GM21576 (cell line): Measurements from ENCODE around the gene FOXD3.

Source experiments
- ATAC-seq: cut with Tn5 transposase; IDR thresholded peaks from one replicate; pipeline ENCODE4 v1.9.1; 2021; ENCODE audit warnings: mild to moderate bottlenecking, moderate library complexity; ENCODE audit not compliant: unreplicated experiment

FOXD3 gene

DNA sequence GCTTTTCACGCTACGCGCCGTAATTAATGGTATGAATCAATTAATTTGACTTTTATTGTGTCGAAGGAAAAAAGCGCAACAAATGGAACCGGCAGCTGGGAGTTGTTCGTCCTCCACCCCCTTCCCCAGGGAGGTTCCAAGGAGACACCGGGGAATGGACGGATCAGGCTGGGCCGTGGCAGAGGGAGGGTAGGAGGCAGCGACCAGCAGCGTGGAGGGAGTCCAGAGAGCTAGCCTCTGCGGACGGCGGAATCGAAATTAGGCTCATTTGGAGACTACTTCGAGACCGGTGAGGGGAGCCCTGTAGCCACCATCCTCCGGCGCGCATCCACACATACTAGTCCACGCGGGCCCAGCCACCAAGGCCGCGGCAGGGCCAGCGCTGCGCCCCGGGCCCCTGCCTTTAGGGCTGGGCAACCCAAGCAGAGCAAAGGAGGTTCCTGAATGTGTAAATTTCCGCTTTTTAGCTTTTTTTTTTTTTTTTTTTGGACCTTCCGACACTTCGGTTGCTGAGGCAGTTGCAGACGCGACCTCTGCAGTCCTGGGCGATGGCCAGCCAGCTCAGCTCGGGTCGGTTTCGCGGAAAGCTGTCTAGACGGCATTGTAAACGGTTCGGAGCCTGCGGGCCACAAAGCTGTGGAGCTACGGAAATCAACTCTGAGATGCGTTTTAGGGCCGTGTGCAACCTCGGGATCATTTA is 2.2 kb upstream of the FOXD3 start:
- ATAC-seq: no peak

DNA sequence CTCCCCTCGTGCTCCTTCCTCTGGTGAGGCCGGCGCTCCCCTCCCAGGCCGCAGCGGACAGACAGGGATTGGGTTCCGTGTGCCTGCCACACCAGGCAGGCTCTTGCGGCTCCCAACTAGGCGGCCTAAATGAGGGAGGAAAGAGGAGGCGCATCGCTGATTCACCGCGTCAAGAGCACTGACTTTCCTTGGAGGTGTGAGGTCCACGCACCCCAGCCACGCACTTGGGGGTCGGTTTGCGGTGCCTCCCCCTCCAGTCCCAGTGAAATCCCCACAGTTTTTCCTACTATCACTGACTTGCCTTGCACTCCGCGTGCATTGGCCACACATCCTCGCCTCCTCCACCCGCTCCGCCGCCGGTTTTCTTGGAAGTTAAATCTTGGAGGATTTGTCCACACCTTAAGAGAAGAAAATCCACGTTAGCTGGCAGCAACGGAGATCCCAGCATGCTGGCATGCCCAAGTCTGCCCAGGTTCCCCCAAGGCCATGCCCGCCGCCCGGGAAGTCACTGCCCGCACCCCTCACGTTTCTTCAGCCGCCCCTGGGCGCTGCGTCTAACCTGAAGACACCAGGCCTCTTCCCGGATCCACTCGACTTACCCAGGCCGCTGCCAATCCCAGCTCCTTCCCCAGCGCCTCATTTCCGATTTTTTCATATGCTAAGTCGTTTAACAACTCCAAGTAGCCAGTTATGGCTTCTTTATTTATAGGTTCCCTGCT is 1.1 kb upstream of the FOXD3 start:
- ATAC-seq: no peak

DNA sequence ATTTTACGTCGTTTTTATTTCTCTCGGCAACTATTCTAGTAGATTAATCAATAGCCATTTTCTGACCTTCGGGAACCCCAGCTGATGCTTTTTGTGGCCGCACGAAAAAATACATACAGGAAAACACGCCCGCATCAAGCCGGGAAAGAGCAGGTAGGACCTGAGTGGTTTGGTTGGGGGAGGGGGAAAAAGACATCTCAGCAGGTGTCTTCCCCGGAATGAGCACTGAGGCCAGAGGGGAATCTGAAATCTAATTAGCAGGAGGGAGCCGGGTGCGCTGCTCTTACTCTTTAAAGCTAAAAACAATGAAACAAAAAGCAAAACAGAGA is 618 bp upstream of the FOXD3 start:
- ATAC-seq: no peak

DNA sequence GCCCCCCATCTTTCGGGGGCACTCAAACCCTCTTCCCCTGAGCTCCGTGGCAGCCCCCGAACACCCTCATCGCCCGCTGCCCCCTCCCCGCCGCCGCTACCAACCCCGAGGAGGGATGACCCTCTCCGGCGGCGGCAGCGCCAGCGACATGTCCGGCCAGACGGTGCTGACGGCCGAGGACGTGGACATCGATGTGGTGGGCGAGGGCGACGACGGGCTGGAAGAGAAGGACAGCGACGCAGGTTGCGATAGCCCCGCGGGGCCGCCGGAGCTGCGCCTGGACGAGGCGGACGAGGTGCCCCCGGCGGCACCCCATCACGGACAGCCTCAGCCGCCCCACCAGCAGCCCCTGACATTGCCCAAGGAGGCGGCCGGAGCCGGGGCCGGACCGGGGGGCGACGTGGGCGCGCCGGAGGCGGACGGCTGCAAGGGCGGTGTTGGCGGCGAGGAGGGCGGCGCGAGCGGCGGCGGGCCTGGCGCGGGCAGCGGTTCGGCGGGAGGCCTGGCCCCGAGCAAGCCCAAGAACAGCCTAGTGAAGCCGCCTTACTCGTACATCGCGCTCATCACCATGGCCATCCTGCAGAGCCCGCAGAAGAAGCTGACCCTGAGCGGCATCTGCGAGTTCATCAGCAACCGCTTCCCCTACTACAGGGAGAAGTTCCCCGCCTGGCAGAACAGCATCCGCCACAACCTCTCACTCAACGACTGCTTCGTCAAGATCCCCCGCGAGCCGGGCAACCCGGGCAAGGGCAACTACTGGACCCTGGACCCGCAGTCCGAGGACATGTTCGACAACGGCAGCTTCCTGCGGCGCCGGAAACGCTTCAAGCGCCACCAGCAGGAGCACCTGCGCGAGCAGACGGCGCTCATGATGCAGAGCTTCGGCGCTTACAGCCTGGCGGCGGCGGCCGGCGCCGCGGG is 837 bp downstream of the FOXD3 start:
- no peak for ATAC-seq

DNA sequence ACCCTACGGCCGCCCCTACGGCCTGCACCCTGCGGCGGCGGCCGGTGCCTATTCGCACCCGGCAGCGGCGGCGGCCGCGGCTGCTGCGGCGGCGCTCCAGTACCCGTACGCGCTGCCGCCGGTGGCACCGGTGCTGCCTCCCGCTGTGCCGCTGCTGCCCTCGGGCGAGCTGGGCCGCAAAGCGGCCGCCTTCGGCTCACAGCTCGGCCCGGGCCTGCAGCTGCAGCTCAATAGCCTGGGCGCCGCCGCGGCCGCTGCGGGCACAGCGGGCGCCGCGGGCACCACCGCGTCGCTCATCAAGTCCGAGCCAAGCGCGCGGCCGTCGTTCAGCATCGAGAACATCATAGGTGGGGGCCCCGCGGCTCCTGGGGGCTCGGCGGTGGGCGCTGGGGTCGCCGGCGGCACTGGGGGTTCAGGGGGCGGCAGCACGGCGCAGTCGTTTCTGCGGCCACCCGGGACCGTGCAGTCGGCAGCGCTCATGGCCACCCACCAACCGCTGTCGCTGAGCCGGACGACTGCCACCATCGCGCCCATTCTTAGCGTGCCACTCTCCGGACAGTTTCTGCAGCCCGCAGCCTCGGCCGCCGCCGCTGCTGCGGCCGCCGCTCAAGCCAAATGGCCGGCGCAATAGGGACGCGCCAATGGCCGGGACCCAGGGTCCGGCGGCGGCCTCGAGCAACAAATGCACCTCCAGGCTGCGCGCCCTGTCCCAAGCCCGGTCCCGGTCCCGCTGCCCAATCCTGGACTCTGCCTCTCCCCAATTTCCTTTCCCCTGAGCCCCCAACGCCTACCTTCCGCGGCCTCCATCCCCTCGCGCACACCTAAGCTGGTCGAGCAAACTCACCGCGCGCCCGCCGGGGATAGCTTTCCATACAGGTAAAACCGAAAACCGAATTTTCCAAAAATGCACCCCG is 1.8 kb downstream of the FOXD3 start:
- ATAC-seq: no peak

DNA sequence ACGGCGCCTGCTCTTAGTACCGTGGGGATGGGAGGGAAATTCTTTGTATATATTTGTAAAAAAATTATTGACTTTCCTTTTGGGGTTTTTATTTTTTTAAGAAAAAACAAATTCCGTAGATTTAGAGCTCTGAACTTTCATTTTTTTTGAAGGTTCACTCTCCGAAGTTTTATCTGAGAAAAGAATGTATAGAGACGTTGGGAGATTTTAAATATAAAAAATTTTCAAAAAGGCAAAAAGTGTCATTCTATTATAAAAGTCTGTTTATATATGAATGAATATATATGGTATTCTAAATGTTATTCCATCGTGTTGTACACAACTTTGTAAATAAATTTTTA is 2.4 kb downstream of the FOXD3 start:
- no peak for ATAC-seq

DNA sequence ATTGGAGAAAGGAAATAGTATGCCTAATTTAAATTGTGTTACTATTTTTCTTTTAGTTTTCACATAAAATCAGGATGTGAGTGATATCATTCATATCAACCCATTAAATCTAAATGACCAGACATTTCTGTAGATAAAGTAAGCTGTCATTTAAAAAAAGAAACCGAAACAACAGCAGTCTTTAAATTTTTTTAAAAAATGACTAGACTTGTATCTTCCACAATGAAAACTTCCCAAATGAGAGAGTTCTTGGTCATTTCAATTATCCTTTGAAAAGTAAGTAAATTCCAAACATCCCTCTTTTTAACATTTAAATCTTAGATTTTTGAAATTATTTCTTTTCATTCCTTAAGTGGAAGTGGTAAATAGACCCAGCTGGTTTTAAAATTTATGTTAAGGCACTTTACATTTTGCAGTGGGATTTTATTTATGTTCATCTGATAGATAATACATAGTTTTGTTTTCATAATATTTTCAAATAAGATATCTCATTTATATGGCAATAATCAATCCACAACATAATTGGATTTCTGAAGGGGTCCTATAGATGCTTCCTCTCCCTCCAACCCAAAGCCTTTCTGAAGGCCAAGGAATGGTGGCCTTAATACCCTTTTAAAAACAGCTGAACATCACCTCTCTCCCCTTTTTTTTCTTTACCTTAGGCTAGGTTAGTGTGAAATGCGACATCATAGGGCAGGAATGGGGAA is 3.1 kb downstream of the FOXD3 start:
- ATAC-seq: no peak

DNA sequence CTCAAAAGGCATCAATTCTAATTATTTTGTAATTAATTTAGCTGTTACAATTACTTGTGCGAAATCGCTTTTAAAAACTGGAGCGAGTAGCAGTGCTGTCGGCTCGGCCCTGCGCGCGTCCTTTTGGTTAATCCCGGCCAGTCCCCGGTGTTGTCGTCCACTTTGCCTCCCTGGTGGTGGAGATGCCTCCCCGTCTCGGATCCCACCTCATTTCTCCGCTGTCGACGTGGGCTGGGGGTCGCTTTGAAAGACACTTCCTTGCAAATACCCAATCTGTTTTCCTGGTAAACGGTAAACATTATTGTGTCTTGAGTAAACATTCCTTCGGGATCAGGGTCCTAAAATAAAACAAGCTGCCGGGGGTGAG is 3.7 kb downstream of the FOXD3 start:
- ATAC-seq: no peak

DNA sequence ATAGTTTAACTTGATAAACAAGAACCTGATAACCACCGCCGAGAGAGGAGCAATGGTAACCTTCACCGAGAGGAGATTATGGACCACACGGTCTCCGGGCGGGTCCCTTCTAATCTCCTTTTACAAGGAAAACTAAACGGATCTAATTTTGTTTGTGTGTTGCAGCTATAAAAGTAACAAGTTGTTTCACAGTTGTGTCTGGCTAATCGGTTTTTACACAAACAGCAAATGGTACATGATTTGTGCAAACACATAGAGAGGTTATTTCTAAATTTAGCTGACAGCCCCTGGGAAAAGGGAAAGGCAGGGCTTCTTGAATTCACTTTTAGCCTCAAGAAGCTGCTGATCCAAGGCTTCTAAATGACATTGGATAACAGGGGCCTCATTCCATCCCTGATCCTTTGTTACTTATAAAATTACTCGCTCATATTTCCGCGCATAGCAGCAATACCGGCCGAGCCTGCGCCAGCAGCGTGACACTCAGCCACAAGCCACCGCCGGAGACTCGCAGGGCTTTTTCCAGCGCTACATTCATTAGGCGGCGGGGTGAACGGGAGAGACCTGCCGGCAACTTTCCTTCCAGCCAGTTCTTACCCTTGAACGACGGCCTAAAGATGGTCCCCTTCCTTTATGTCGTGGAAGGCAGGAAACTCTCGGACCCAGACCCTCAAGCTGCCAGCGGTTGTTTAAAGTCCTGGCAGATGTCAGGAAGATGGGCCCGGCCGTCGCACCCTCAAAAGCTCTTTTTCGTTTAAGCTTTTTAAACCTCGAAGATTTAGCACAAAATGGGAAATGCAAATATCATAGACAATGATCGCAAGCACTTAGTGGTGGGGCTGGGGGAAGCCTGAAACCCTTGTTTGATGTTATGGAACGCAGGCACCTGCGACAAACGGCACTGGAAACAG is 4.4 kb downstream of the FOXD3 start:
- ATAC-seq: no peak

DNA sequence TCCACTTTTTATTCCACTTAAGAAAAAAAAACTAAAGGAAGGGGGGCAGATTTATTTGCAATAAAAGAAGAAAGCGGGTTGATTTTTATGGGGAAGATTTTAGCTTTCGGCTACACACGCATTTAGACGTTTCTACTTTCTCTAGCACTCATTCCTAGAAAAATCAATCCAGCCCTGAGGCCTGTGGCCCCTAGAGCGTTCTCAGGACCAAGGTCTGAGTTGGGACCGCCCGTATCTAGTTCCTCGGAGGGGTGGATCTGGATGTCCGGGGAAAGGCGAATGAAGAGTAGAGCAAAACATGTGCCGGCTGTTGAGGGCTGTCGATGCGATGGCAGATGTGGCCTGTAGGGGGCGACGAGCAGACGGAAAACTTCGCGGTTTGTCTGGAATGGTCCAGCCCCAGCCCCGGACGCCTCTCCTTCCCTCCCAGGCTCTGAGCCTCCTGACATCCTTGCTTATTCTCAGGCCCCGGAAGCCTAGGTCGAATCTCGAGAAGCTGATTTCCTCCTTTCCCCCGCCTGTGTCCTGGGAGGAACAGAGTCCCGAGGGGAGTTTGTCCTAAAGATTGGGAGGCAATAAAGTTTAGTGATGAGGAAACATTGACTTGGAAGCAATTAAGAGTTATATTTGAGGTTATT is 5.2 kb downstream of the FOXD3 start:
- no peak for ATAC-seq

DNA sequence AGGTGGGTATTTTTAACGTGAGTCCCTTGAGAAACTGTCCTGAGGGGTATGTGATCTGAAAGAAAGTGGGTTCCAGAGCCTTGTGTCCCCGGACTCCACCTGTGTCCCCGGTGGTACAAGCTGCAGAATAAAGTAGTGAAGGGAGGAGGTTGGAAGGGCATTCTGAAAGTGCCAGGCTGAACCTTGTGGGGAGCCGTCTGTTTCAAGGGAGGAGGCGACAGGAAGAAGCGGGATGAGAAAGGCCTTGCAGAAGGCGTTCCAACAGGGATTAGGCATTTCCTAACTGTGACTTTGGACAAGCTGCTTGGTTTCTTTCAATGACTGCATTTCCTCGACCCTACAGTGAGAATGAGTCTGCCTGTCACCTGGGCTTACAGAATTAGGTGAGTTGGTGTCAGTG is 5.8 kb downstream of the FOXD3 start:
- no peak for ATAC-seq

DNA sequence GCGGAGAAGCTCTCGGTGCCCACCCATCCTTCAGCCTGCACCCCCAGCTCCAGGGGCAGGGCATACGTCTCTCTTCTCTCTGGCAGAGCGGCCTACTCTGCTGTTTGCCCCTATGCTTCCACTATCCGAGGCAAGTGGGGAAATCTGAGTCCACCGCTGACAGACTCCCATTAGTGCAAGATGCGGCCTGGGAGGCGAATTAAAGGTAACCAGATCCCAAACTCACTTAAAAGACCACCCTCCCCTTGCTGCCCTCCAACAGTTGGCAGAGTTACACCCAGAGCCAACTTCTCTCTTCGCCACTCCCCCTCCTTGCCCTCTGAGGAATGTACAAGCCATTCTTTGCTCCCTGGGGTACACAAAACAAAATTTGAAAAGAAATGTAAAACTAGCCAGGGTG is 6.4 kb downstream of the FOXD3 start:
- ATAC-seq: no peak

DNA sequence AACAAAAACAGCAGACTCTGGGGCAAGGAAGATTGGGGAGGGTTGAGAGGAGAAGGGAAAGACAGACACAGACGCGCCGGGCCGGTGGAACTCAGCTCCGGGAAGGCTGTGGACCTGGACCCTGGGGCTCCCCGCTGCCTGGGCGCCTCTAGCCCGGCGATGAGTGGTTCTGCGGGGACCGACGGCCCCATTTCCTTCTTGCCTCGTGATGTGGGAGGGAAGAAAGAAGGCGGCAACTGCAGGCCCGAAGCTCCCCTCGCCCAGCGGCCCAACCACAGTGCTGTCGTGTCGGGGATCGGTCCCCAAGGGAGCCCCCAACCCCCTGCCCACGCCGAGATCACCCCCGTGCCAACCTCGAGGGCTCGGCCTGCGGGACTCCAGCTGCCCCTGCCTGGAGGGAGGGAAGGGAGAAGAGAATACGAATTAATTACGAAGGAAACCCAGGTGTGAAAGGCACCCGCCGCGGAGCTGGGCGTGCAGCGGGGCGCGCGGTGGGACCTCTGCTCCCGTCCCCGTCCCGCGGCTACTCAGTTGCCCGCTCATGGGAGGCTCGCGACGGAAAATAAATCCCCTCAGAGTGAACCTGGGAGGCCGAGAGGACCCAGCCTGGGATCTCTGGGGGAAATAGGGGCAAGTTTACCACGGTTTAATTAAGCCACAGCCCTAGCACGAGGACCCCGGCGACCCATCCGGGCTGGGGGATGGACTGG is 7.4 kb downstream of the FOXD3 start:
- no peak for ATAC-seq

DNA sequence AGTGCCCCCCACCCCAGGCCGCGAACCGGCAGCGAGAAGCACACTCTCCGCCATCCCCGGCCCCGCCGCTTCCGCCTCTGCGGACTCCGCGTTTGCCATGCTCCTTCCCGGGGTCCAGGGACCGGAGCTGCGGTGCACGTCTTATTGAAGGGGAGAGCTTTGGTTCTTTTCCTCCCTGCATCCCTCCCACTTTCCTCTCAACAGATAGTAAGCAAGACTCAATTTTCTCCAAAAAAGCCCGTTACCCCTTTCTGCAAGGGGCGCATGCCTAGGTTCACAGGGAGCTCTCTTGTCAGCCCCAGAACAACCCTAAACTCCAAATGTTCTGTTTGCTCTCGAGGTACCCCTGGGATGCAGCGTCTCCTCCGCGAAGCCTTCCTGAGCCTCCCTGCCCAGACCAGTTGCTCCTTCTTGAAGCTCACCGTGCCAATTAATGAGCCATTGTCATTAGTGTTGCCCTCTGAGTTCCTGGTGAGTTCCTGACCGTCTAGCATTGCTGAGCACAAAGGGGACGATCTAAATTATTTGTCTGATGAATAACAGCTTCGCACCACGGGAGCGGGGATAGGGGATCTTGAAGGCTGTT is 8.1 kb downstream of the FOXD3 start:
- ATAC-seq: no peak

DNA sequence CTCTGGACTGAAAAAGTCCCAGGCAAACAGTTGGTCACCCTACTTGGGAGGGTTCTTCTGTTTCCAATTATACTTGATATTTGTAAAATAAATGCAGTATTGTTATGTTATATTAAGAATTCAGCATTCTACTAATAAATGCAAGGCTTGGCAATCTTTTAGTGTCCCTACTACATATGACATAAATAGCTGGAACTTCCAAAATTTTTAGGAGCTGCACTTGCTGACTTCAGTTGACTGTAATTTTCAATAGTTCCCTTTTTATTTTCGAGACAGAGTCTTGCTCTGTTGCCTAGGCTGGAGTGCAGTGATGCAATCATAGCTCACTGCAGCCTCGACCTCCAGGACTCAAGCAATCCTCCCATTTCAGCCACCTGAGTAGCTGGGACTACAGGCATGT is 20.0 kb downstream of the FOXD3 start:
- no peak for ATAC-seq

DNA sequence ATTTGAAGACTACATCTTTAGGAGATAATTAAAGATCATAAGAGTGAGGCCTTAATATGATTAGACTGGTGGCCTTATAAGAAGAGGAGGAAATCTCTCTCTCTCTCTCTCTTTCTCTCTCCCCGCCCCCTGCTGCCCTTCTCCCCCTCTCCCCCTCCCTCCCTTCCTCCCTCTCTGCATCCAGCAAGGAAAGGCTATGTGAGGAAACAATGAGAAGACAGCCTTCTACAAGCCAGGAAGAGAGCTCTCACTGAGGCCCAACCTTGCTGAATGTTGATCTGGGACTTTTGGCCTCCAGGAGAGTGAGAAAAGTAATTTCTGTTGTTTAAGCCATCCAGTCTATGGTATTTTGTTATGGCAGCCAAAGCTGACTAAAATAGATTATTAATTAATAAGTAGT is 21.6 kb downstream of the FOXD3 start:
- ATAC-seq: no peak

DNA sequence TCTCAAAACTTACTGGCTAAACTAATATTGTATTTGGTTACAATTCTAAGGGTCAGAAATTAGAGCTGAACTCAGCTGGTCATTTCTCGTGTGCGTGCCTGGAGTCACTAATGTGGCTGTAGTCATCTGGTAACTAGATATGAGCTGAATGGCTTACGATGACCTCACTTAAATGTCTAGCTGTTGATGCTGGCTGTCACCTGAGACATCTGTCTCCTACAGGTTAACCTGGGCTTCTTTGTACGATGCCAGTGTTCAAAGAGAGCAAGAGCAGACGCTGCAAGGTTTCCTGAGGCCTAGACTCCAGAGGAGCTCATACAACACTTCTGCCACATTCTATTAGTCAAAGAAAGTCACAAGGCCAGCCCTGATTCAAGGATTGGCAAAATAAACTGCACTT is 28.0 kb downstream of the FOXD3 start:
- no peak for ATAC-seq

DNA sequence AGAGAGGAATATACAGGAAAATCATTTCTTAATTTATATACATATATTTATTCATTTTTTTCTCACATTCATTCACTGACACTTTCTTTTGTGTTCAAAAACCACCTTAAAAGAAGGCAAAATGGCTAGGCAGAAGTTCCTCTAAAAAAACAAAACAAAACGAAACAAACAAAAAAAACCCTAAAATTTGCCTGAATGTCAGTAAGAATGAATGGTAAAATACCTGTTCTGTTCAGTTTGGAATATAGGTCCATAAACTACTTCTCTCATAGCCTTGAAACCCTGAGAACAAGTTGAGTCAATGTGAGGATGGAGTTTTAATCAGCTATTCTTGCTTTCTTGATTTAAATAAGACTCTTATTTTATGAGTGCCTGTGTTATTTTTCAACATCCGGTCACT is 30.4 kb downstream of the FOXD3 start:
- no peak for ATAC-seq
